Neuronal stem cell (in vitro differentiated cells): ENCODE measurements around the gene CPEB3.

Source experiments
- DNase-seq: peaks from one replicate; pipeline ENCODE4 v3.0.0-alpha.2; 2013; ENCODE audit warnings: low spot score
- H2AFZ ChIP-seq: one replicate; pipeline ENCODE4 v1.6.1; 2013; ENCODE audit warnings: mild to moderate bottlenecking, low read length, inconsistent platforms
- H2AK5ac ChIP-seq: 2 replicates; pipeline ENCODE4 v1.6.1; 2013; ENCODE audit warnings: low read depth, mild to moderate bottlenecking, inconsistent platforms, low read length, moderate library complexity, mixed read lengths
- H2BK120ac ChIP-seq: 2 replicates; pipeline ENCODE4 v1.6.1; 2013; ENCODE audit warnings: low read depth, mild to moderate bottlenecking, inconsistent platforms, low read length, moderate library complexity, mixed read lengths
- H2BK12ac ChIP-seq: one replicate; pipeline ENCODE4 v1.6.1; 2013; ENCODE audit warnings: low read length, inconsistent platforms
- H2BK15ac ChIP-seq: 2 replicates; pipeline ENCODE4 v1.6.1; 2013; ENCODE audit warnings: mild to moderate bottlenecking, low read length, inconsistent platforms, mixed read lengths
- H2BK5ac ChIP-seq: one replicate; pipeline ENCODE4 v1.6.1; 2013; ENCODE audit warnings: inconsistent platforms, mild to moderate bottlenecking, low read length, moderate library complexity
- H3K14ac ChIP-seq: one replicate; pipeline ENCODE4 v1.6.1; 2013; ENCODE audit warnings: low read length, inconsistent platforms
- H3K18ac ChIP-seq: 2 replicates; pipeline ENCODE4 v1.6.1; 2013; ENCODE audit warnings: low read length, inconsistent platforms
- H3K23ac ChIP-seq: 2 replicates; pipeline ENCODE4 v1.6.1; 2013; ENCODE audit warnings: low read depth, mild to moderate bottlenecking, mixed read lengths, low read length, inconsistent platforms; ENCODE audit not compliant: poor library complexity
- H3K27ac ChIP-seq: replicated peaks from 3 replicates; pipeline ENCODE4 v1.5.1; 2013; ENCODE audit warnings: low read length, inconsistent platforms
- H3K27me3 ChIP-seq, 3 experiments: 2 replicates each; pipeline ENCODE4 v1.6.1; 2013; ENCODE audit warnings: low read length in 3 of 3, mild to moderate bottlenecking in 2 of 3, inconsistent platforms in 1 of 3, low read depth in 1 of 3, mixed read lengths in 1 of 3, moderate library complexity in 1 of 3; ENCODE audit not compliant: control insufficient read depth in 3 of 3, insufficient read depth in 3 of 3
- H3K36me3 ChIP-seq, 2 donors: replicated peaks in 1 of 2; 2 replicates each; pipeline ENCODE4 v1.6.1; 2013; ENCODE audit warnings: low read length in 2 of 2; ENCODE audit not compliant: control insufficient read depth in 2 of 2, insufficient read depth in 2 of 2
- H3K4ac ChIP-seq: 2 replicates; pipeline ENCODE4 v1.6.1; 2013; ENCODE audit warnings: inconsistent platforms, mild to moderate bottlenecking, low read length, moderate library complexity
- H3K4me1 ChIP-seq, 2 donors: 1 replicate in 1 of 2; 2 replicates in 1 of 2; pipeline ENCODE4 v1.6.1; 2013; ENCODE audit warnings: low read length in 2 of 2, low read depth in 1 of 2; ENCODE audit not compliant: control insufficient read depth in 2 of 2, insufficient read depth in 1 of 2
- H3K4me2 ChIP-seq: one replicate; pipeline ENCODE4 v1.6.1; 2013; ENCODE audit warnings: mild to moderate bottlenecking, low read length, inconsistent platforms; ENCODE audit not compliant: insufficient read depth, poor library complexity, severe bottlenecking
- H3K4me3 ChIP-seq, 2 donors: 2 replicates each; pipeline ENCODE4 v1.5.1; 2013; ENCODE audit warnings: low read length in 2 of 2, mild to moderate bottlenecking in 2 of 2, inconsistent platforms in 1 of 2, moderate library complexity in 1 of 2
- H3K79me1 ChIP-seq: one replicate; pipeline ENCODE4 v1.6.1; 2013; ENCODE audit warnings: low read depth, mild to moderate bottlenecking, inconsistent platforms, low read length, moderate library complexity
- H3K9ac ChIP-seq: one replicate; pipeline ENCODE4 v1.6.1; 2013; ENCODE audit warnings: mild to moderate bottlenecking, low read depth, low read length, inconsistent platforms; ENCODE audit not compliant: poor library complexity
- H3K9me3 ChIP-seq, 2 donors: replicated peaks in 1 of 2; 2 replicates each; pipeline versions ENCODE3 to v1.6.1; 2013; ENCODE audit warnings: low read length in 2 of 2, mild to moderate bottlenecking in 2 of 2, inconsistent platforms in 1 of 2, low read depth in 1 of 2, mixed read lengths in 1 of 2, moderate library complexity in 1 of 2; ENCODE audit not compliant: control insufficient read depth in 2 of 2, insufficient read depth in 1 of 2
- H4K8ac ChIP-seq: one replicate; pipeline ENCODE4 v1.6.1; 2013; ENCODE audit warnings: low read depth, mild to moderate bottlenecking, inconsistent platforms, low read length, moderate library complexity
- H4K91ac ChIP-seq: one replicate; pipeline ENCODE4 v1.6.1; 2013; ENCODE audit warnings: low read length, low read depth, mild to moderate bottlenecking, inconsistent platforms; ENCODE audit not compliant: poor library complexity
- WGBS, 2 donors: extraction: QIAGEN DNeasy Blood & Tissue Kit; methylation state at CpG; one replicate each; pipeline ENCODE4 v1.1.7; 2013; ENCODE audit warnings: missing lambda C conversion rate in 2 of 2, mixed read lengths in 1 of 2; ENCODE audit not compliant: insufficient read length in 2 of 2, insufficient replicate concordance in 1 of 2; ENCODE audit errors: extremely low coverage in 2 of 2; 5-methylcytosine and 5-hydroxymethylcytosine counted together

CPEB3 gene

GRCh38 chr10:92110039-92110794, 180.7 kb downstream of the CPEB3 start:
- H3K27me3 ChIP-seq = no peaks in the 10 kb centered on the region
- H4K91ac ChIP-seq = no peak overlapping the region
- H3K18ac ChIP-seq = no peak overlapping the region
- no peak overlapping the region for H2BK12ac ChIP-seq
- no peak overlapping the region for H3K4ac ChIP-seq
- no peak overlapping the region for H4K8ac ChIP-seq
- H3K23ac ChIP-seq = no peak overlapping the region
- no peak overlapping the region for H3K4me2 ChIP-seq
- H3K9ac ChIP-seq = no peak overlapping the region
- no peaks in the 10 kb centered on the region for H3K4me1 ChIP-seq
- H3K27ac ChIP-seq = no peak overlapping the region
- H3K36me3 ChIP-seq = no peaks in the 10 kb centered on the region
- DNase-seq = no peak
- H3K4me3 ChIP-seq = no peak overlapping the region
- H2BK120ac ChIP-seq = no peak overlapping the region
- H2BK5ac ChIP-seq = no peak overlapping the region
- no peaks in the 10 kb centered on the region for H3K9me3 ChIP-seq
- WGBS, 2 donors = no CpG with 5 or more reads among the region's 6 CpGs
- H2AK5ac ChIP-seq = no peak overlapping the region
- no peak overlapping the region for H2AFZ ChIP-seq
- H2BK15ac ChIP-seq = no peak overlapping the region
- H3K79me1 ChIP-seq = no peaks in the 10 kb centered on the region
- no peak overlapping the region for H3K14ac ChIP-seq

DNA sequence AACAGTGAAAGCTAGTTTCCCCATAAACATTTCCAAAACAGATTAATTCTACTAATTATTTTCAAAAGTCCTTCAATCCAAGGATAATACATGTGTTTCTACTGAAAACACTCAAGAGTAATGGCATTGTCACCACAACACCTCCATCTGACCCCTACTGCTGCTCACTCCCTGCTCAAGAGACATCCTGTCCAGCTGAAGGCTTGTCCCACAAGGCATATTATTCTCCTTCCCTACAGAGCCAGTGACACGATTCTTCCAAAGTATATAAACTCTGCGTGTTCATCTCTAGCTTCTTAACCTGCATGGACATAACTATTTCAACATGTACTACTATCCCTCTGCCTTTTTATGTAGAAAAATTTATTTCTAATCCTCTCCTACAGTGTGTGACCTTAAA, 182.1 kb downstream of the CPEB3 start:
- WGBS, 2 donors = no CpG with 5 or more reads among the region's 2 CpGs
- Histone ChIP-seq H3K14ac (no peak overlapping the region), H3K9me3 (no peaks in the 10 kb centered on the region), H3K27ac (no peak overlapping the region), H3K9ac (no peak overlapping the region), H2BK5ac (no peak overlapping the region), H3K4me3 (no peak overlapping the region), H3K79me1 (no peaks in the 10 kb centered on the region), H2BK120ac (no peak overlapping the region), H3K23ac (no peak overlapping the region), H3K4ac (no peak overlapping the region), H2AK5ac (no peak overlapping the region), H4K91ac (no peak overlapping the region), H3K36me3 (no peaks in the 10 kb centered on the region), H2AFZ (no peak overlapping the region), H2BK12ac (no peak overlapping the region), H2BK15ac (no peak overlapping the region), H3K4me2 (no peak overlapping the region), H4K8ac (no peak overlapping the region), H3K4me1 (no peaks in the 10 kb centered on the region), H3K18ac (no peak overlapping the region), H3K27me3 (no peaks in the 10 kb centered on the region)
- DNase-seq = no peak

GRCh38 chr10:92108120-92108519, 182.8 kb downstream of the CPEB3 start:
- Histone ChIP-seq H2AK5ac (no peak overlapping the region), H4K8ac (no peak overlapping the region), H2BK15ac (no peak overlapping the region), H3K4me2 (no peak overlapping the region), H3K36me3 (no peaks in the 10 kb centered on the region), H3K79me1 (no peaks in the 10 kb centered on the region), H3K27ac (no peak overlapping the region), H3K9ac (no peak overlapping the region), H3K18ac (no peak overlapping the region), H4K91ac (no peak overlapping the region), H2BK120ac (no peak overlapping the region), H2AFZ (no peak overlapping the region), H3K4ac (no peak overlapping the region), H3K14ac (no peak overlapping the region), H2BK5ac (no peak overlapping the region), H2BK12ac (no peak overlapping the region), H3K23ac (no peak overlapping the region), H3K4me3 (no peak overlapping the region), H3K27me3 (no peaks in the 10 kb centered on the region), H3K9me3 (no peaks in the 10 kb centered on the region), H3K4me1 (no peaks in the 10 kb centered on the region)
- DNase-seq = no peak

- Histone ChIP-seq H2AFZ (no peak overlapping the region), H3K4me2 (no peak overlapping the region), H3K36me3 (no peaks in the 10 kb centered on the region), H4K91ac (no peak overlapping the region), H3K14ac (no peak overlapping the region), H3K4ac (no peak overlapping the region), H2BK15ac (no peak overlapping the region), H3K23ac (no peak overlapping the region), H3K79me1 (no peaks in the 10 kb centered on the region), H3K27me3 (no peaks in the 10 kb centered on the region), H3K27ac (no peak overlapping the region), H2BK120ac (no peak overlapping the region), H3K4me1 (no peaks in the 10 kb centered on the region), H2BK5ac (no peak overlapping the region), H3K9me3 (no peaks in the 10 kb centered on the region), H3K9ac (no peak overlapping the region), H2BK12ac (no peak overlapping the region), H2AK5ac (no peak overlapping the region), H3K4me3 (no peak overlapping the region), H3K18ac (no peak overlapping the region), H4K8ac (no peak overlapping the region)
- DNase-seq = no peak
- WGBS, 2 donors = no CpG with 5 or more reads among the region's 2 CpGs
These were observed 187.3 kb downstream of the CPEB3 start for GRCh38 chr10:92103376-92104090.
